Stimulated activated CD4-positive, alpha-beta T cell treated with anti-CD3 and anti-CD28 coated beads, Interleukin-4, amount 100 ng/mL, for 4 hours (primary cell): Measurements from ENCODE around the gene GPR101.
"Not testable (repeated sequence)": the region's sequence is repeated elsewhere in the genome, so short reads cannot be mapped to it uniquely, and the experiment has no call there.

ENCODE experiments used
- DNase-seq, 2 experiments: peaks; one replicate each; pipeline ENCODE4 v3.0.0-alpha.2; 2020

GPR101 gene

GRCh38 chrX:137025930-137026329 is 7.9 kb downstream of the GPR101 start:
- no peak for DNase-seq

GRCh38 chrX:137000236-137000635 is 33.6 kb downstream of the GPR101 start:
- DNase-seq, result not testable (repeated sequence)

DNA sequence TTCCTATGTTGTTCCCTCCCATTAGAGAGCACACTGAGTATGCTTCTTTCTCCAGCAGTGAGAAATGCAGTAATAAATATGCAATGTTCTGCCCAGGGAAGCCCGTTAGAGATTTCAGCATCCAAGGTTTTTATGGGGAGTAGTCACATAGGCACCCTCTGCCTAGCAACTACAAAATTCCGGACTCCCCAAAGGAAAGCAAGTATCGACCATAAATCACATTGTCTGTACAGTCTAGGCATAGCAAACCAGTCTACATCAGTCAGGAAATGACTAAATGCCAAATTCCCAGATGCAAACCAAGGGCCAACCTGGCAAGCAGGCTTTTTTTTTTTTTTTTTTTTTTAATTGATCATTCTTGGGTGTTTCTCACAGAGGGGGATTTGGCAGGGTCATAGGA is 34.8 kb downstream of the GPR101 start:
- DNase-seq, result no peak
